ENCODE data around the gene NCAPD2. TPM values are rescaled to one million over a fixed set of nuclear protein-coding genes. Genes with fewer than 3 reads are reported as not detected.
"Not testable (repeated sequence)": the region's sequence is repeated elsewhere in the genome, so short reads cannot be mapped to it uniquely, and the experiment has no call there.

Gene NCAPD2
- total and polyA plus RNA-seq, 10 donors: 12.0 to 49.2 (median 37.2) TPM

- peak; percentile 96 to 100 (median 98) for TF ChIP-seq POLR2A (IDR thresholded peaks at IDR 0.05)
- TF ChIP-seq POLR2AphosphoS5 (IDR thresholded peaks at IDR 0.05): peak; percentile 100
- peak in 8 of 11 experiments; percentile 14 to 56 (median 26) for TF ChIP-seq CTCF (IDR thresholded peaks at IDR 0.05 in 8 of 11, conservative IDR thresholded peaks at IDR 0.05 in 3 of 11)
- peak; percentile 99 for DNase-seq
- H3K4me3 ChIP-seq: peak within 1 kb of the TSS; percentile 64 to 94 (median 79)
- 0 to 2% (median 1%) methylated on average over 33 to 69 of the region's 69 CpGs for whole genome bisulfite sequencing, 5 donors
- intact Hi-C loops (cut with DNase I; ENCODE audit: low total_unique reads): loop anchor here (5.0 kb wide), 1 partner anchor 48 kb away; no protein-coding TSS in a partner anchor
- no peaks in the 10 kb centered on the region for H3K27me3 ChIP-seq (replicated peaks in 1 of 7)
- H3K9me3 ChIP-seq: no peaks in the 10 kb centered on the region
- H3K36me3 ChIP-seq: peaks cover 0 to 31% (median 7%) of the 10 kb centered on the region in 6 donors
- H3K4me1 ChIP-seq: peaks cover 27 to 59% (median 52%) of the 10 kb centered on the region in 6 donors
- H3K27ac ChIP-seq: peak within 1 kb of the TSS; percentile 89 to 97 (median 91)
Observed at GRCh38 chr12:6470375-6471163, 23.3 kb upstream of the NCAPD2 start, which contains the start of gene VAMP1. TSS of gene VAMP1 (minus strand) at chr12:6470677. CDS start at chr12:6470531, 146 bp downstream.

GRCh38 chr12:6471989-6472360 lies 21.9 kb upstream of the NCAPD2 start:
- Histone ChIP-seq H3K9me3 (no peaks in the 10 kb centered on the region), H3K36me3 (peaks cover 0 to 17% (median 0%) of the 10 kb centered on the region in 6 donors), H3K4me1 (peaks cover 20 to 45% (median 38%) of the 10 kb centered on the region in 6 donors), H3K4me3 (no peak overlapping the region), H3K27me3 (replicated peaks in 1 of 7) (no peaks in the 10 kb centered on the region), H3K27ac (no peak overlapping the region)
- TF ChIP-seq POLR2A (IDR thresholded peaks at IDR 0.05) (no peak), CTCF (IDR thresholded peaks at IDR 0.05 in 8 of 11, conservative IDR thresholded peaks at IDR 0.05 in 3 of 11) (no peak), POLR2AphosphoS5 (IDR thresholded peaks at IDR 0.05) (no peak)
- intact Hi-C loops (cut with DNase I; ENCODE audit: low total_unique reads): loop anchor here (5.0 kb wide), 1 partner anchor 50 kb away; no protein-coding TSS in a partner anchor
- DNase-seq: no peak
- WGBS, 5 donors: 59 to 95% (median 76%) methylated on average over 1 of the region's 1 CpG

GRCh38 chr12:6472491-6472890 lies 21.4 kb upstream of the NCAPD2 start:
- WGBS, 5 donors: 78 to 93% (median 91%) methylated on average over 11 of the region's 11 CpGs
- peaks cover 20 to 40% (median 34%) of the 10 kb centered on the region in 6 donors for H3K4me1 ChIP-seq
- no peak for DNase-seq
- no peak for TF ChIP-seq POLR2AphosphoS5 (IDR thresholded peaks at IDR 0.05)
- TF ChIP-seq CTCF (IDR thresholded peaks at IDR 0.05 in 8 of 11, conservative IDR thresholded peaks at IDR 0.05 in 3 of 11): no peak
- TF ChIP-seq POLR2A (IDR thresholded peaks at IDR 0.05): no peak
- H3K36me3 ChIP-seq: peaks cover 0 to 12% (median 0%) of the 10 kb centered on the region in 6 donors
- intact Hi-C loops (cut with DNase I; ENCODE audit: low total_unique reads): loop anchor here (5.0 kb wide), 1 partner anchor 50 kb away; no protein-coding TSS in a partner anchor
- H3K4me3 ChIP-seq: no peak overlapping the region
- H3K27ac ChIP-seq: no peak overlapping the region
- H3K9me3 ChIP-seq: no peaks in the 10 kb centered on the region
- no peaks in the 10 kb centered on the region for H3K27me3 ChIP-seq (replicated peaks in 1 of 7)

GRCh38 chr12:6475233-6475975 lies 18.5 kb upstream of the NCAPD2 start:
- H3K36me3 ChIP-seq; H3K27me3 ChIP-seq (replicated peaks in 1 of 7); H3K9me3 ChIP-seq; intact Hi-C loops (cut with DNase I; ENCODE audit: low total_unique reads); H3K4me3 ChIP-seq; DNase-seq: not testable (repeated sequence)
- WGBS, 5 donors: 86 to 94% (median 91%) methylated on average over 28 to 47 of the region's 48 CpGs
- Histone ChIP-seq H3K4me1 (peaks cover 5 to 20% (median 8%) of the 10 kb centered on the region in 6 donors), H3K27ac (peak overlapping the region in 2 of 8 donors; percentile 31 to 40)

Data from spleen (tissue), 11 donors.